Measurements from ENCODE around the gene OR2T4.

Gene OR2T4, protein sequence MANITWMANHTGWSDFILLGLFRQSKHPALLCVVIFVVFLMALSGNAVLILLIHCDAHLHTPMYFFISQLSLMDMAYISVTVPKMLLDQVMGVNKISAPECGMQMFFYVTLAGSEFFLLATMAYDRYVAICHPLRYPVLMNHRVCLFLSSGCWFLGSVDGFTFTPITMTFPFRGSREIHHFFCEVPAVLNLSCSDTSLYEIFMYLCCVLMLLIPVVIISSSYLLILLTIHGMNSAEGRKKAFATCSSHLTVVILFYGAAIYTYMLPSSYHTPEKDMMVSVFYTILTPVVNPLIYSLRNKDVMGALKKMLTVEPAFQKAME

DNA sequence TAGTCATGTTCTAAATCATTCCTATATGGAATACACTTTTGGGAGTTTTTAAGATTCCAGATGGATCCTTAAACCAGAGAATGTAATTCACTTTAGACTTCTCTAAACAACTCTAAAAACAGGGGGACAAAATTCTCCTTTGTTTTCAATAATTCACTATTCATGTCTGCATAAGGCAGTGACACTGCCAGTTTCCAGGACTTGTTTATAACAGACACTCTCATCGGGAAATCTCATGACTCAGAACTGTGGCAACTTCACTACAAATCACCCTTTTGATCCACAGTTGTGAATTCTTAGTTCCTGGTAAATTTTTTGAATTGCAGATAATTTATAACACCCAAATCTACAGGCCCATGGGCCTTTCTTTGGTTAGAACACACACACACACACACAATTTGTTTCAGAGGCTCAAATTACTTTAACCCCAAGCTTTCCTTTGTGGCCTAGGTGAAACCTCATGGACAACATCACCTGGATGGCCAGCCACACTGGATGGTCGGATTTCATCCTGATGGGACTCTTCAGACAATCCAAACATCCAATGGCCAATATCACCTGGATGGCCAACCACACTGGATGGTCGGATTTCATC is at the start of gene OR2T4:
Gene OR2T4 (plus strand): TSS at position 545 of the 595 bp plus-strand sequence. CDS start 0 bp downstream, at position 545.
- DNase-seq (ENCODE audit: low read depth): no peak
- no peak within 1 kb of the TSS for H3K4me3 ChIP-seq (ENCODE audit: low read depth, low read length)
- in situ Hi-C loops (cut with HindIII; ENCODE audit: low sequenced_read_pairs): loop anchor here (5.0 kb wide), 1 partner anchor 51 kb away; no protein-coding TSS in a partner anchor
- TF ChIP-seq, protein P1, sequence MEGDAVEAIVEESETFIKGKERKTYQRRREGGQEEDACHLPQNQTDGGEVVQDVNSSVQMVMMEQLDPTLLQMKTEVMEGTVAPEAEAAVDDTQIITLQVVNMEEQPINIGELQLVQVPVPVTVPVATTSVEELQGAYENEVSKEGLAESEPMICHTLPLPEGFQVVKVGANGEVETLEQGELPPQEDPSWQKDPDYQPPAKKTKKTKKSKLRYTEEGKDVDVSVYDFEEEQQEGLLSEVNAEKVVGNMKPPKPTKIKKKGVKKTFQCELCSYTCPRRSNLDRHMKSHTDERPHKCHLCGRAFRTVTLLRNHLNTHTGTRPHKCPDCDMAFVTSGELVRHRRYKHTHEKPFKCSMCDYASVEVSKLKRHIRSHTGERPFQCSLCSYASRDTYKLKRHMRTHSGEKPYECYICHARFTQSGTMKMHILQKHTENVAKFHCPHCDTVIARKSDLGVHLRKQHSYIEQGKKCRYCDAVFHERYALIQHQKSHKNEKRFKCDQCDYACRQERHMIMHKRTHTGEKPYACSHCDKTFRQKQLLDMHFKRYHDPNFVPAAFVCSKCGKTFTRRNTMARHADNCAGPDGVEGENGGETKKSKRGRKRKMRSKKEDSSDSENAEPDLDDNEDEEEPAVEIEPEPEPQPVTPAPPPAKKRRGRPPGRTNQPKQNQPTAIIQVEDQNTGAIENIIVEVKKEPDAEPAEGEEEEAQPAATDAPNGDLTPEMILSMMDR (IDR thresholded peaks at IDR 0.05; ENCODE audit: low read depth, low read length, missing control alignments): no peak

DNA sequence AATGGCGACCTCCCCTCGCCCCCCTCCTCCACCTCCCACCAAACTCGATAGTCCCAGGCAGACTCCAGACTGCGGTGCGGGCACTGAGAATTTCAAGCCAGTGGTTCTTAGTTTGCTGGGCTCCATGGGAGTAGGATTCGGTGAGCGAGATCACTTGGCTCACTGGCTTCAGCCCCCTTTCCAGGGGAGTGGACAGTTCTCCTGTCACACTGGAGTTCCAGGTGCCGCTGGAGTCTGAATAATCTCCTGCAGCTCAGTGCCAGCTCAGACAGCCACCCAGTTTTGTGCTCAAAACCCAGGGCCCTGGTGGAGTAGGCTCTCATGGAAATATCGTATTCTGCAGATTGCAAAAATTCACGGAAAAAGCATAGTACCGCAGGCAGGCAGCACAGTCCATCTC is 44.7 kb upstream of the OR2T4 start:
- in situ Hi-C loops (cut with HindIII; ENCODE audit: low sequenced_read_pairs): no loop called here
- H3K4me3 ChIP-seq (ENCODE audit: low read depth, low read length): no peak overlapping the region

DNA sequence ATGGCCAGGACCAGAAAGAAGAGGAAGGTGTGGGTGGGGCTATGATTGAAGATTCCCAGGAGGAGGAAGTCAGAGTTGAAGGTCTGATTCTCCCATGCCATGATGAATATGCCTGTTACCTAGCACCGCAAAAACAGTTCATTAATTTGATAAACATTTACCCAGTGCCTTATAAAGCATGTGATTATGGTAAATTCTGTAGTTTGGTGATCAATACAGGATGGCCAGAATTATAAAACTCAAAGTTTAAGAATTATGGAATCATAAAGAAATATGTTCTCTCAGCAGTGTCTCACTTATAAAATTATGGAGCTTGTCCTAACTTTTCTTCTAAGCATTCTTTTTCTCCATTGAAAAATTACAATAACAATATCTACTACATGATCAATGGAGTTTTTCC is 37.0 kb upstream of the OR2T4 start, which contains the start of gene OR2M7:
Gene OR2M7 (minus strand): TSS at position 101 of the 400 bp plus-strand sequence. CDS start 0 bp downstream, at position 101.
- in situ Hi-C loops (cut with HindIII; ENCODE audit: low sequenced_read_pairs): no loop called here
- TF ChIP-seq, protein P1 (IDR thresholded peaks at IDR 0.05; ENCODE audit: low read depth, low read length, missing control alignments): no peak
- DNase-seq (ENCODE audit: low read depth): no peak
- H3K4me3 ChIP-seq (ENCODE audit: low read depth, low read length): no peak within 1 kb of the TSS

More for the DNA sequence above, 44.7 kb upstream of the OR2T4 start:
- TF ChIP-seq, protein P1 (IDR thresholded peaks at IDR 0.05; ENCODE audit: low read depth, low read length, missing control alignments): no peak
- no peak for DNase-seq (ENCODE audit: low read depth)

DNA sequence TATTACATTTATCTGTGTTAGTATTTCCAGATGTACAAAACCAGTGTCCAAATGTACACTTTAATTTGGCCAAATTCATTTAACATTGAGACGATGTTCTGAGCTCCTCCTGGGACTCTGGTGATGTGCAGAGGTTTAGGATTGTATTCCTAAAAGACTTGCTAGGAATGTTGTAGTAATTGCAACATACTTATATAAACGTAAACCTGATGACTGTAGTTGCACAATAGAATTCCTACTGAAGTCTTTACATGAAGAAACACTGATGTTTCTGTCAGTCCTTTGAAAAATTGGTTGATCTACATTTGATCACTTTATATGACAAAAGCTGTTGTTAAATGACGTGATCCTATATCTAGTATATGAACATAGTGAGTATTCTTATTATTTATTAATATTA is 18.0 kb upstream of the OR2T4 start:
- DNase-seq (ENCODE audit: low read depth): no peak
- TF ChIP-seq, protein P1 (IDR thresholded peaks at IDR 0.05; ENCODE audit: low read depth, low read length, missing control alignments): no peak
- in situ Hi-C loops (cut with HindIII; ENCODE audit: low sequenced_read_pairs): no loop called here
- H3K4me3 ChIP-seq (ENCODE audit: low read depth, low read length): no peak overlapping the region

DNA sequence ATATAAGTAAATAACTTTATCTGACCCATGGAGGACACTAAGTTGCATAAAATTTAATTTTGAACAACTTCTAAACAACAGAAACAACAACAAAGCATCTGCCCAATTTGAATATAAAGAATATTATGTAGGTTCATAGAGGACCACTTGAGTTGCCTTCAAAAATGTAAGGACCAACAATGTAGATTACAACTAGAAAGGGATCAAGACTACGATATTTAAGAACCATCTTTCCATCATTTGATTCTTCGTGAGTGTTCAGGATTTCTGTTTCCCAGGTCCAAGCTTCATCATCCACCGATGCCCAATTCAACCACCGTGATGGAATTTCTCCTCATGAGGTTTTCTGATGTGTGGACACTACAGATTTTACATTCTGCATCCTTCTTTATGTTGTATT is 13.0 kb upstream of the OR2T4 start, which contains the start of gene OR14C36:
Gene OR14C36 (plus strand): TSS at position 301 of the 400 bp plus-strand sequence. CDS start 0 bp downstream, at position 301.
- DNase-seq (ENCODE audit: low read depth): no peak
- no peak within 1 kb of the TSS for H3K4me3 ChIP-seq (ENCODE audit: low read depth, low read length)
- TF ChIP-seq, protein P1 (IDR thresholded peaks at IDR 0.05; ENCODE audit: low read depth, low read length, missing control alignments): no peak
- in situ Hi-C loops (cut with HindIII; ENCODE audit: low sequenced_read_pairs): no loop called here

DNA sequence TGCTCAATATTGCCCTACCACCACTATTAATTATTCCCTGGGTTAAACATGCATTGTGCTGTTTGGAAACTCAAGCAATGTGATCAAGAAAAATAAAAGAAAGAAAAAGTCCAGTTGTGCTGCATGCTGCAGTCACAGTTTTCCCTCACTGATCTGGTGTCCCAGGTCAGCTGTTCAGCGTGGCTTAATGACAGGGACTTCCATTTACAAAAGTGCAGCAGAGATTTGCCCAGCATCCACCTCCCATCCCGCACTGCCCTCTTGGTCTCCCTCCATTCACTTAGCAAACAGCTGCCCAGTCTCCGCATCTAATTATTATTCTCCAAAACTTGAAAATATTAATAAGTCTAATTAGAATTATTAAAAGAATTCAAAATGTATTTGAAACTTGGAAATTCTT is 2.0 kb upstream of the OR2T4 start:
- DNase-seq (ENCODE audit: low read depth): no peak
- in situ Hi-C loops (cut with HindIII; ENCODE audit: low sequenced_read_pairs): no loop called here
- H3K4me3 ChIP-seq (ENCODE audit: low read depth, low read length): no peak overlapping the region
- TF ChIP-seq, protein P1 (IDR thresholded peaks at IDR 0.05; ENCODE audit: low read depth, low read length, missing control alignments): no peak

All from astrocyte of the cerebellum (primary cell).